WTC11 (cell line): ENCODE measurements around the gene QRSL1. TPM values are rescaled to one million over a fixed set of nuclear protein-coding genes. Genes with fewer than 3 reads are reported as not detected.

Source experiments
- ATAC-seq: fragments of 200-7000 bp; cut with Tn5 transposase; 2 replicates; pipeline ENCODE4 v1.10.0; 2021; ENCODE audit warnings: mild to moderate bottlenecking, moderate library complexity
- CTCF ChIA-PET: fragments of 300-600 bp; sonication (Branson Sonifier 250); formaldehyde crosslinking; loops from one replicate; lab custom pipeline; 2021; ENCODE audit warnings: antibody characterized with exemption; lab: Charles Lee
- POLR2A ChIA-PET: fragments of 350-600 bp; sonication (Branson Sonifier 250); formaldehyde crosslinking; loops from one replicate; lab custom pipeline; 2021; ENCODE audit warnings: antibody characterized with exemption; lab: Charles Lee
- DNase-seq: peaks from one replicate; pipeline ENCODE4 v3.0.0; 2021; ENCODE audit warnings: low spot score
- H3K27ac Mint-ChIP-seq: 2 replicates; pipeline ENCODE4 v1.8.0; 2021; ENCODE audit warnings: mixed read lengths
- H3K27me3 Mint-ChIP-seq: 2 replicates; pipeline ENCODE4 v1.8.0; 2021; ENCODE audit warnings: low read depth, mild to moderate bottlenecking, moderate library complexity, mixed read lengths
- H3K36me3 Mint-ChIP-seq: 2 replicates; pipeline ENCODE4 v1.8.0; 2021; ENCODE audit warnings: mixed read lengths
- H3K4me1 Mint-ChIP-seq: 2 replicates; pipeline ENCODE4 v1.8.0; 2022; ENCODE audit warnings: mixed read lengths
- H3K4me3 Mint-ChIP-seq: 2 replicates; pipeline ENCODE4 v1.8.0; 2021; ENCODE audit warnings: mild to moderate bottlenecking, moderate library complexity, mixed read lengths
- H3K9me3 Mint-ChIP-seq: 2 replicates; pipeline ENCODE4 v1.8.0; 2021; ENCODE audit warnings: mixed read lengths
- AR ChIP-seq: fragments of 250-450 bp; sonication (Bioruptor Pico); IDR thresholded peaks from 2 replicates; pipeline ENCODE4 v1.9.0; 2021; ENCODE audit warnings: mild to moderate bottlenecking
- CREB1 ChIP-seq: sonication (generic); formaldehyde crosslinking; IDR thresholded peaks from 2 replicates; pipeline ENCODE4 v1.8.0; 2023; ENCODE audit warnings: mild to moderate bottlenecking, missing genetic modification reagents
- CTCF ChIP-seq: fragments of 200-600 bp; IDR thresholded peaks from 2 replicates; pipeline ENCODE4 v1.8.0; 2022; ENCODE audit warnings: antibody characterized with exemption
- E2F1 ChIP-seq: sonication (generic); formaldehyde crosslinking; IDR thresholded peaks from 2 replicates; pipeline ENCODE4 v1.8.0; 2022; ENCODE audit warnings: mild to moderate bottlenecking, missing genetic modification reagents
- ESRRA ChIP-seq: sonication (generic); formaldehyde crosslinking; IDR thresholded peaks from 2 replicates; pipeline ENCODE4 v1.8.1; 2022; ENCODE audit warnings: mild to moderate bottlenecking, missing genetic modification reagents, borderline replicate concordance
- FOXP4 ChIP-seq: sonication (generic); formaldehyde crosslinking; IDR thresholded peaks from 2 replicates; pipeline ENCODE4 v1.8.0; 2022; ENCODE audit warnings: mild to moderate bottlenecking, missing genetic modification reagents
- HMGXB4 ChIP-seq: sonication (generic); formaldehyde crosslinking; IDR thresholded peaks from 2 replicates; pipeline ENCODE4 v1.8.1; 2023; ENCODE audit warnings: mild to moderate bottlenecking, moderate library complexity, missing genetic modification reagents
- MAX ChIP-seq: sonication (generic); formaldehyde crosslinking; IDR thresholded peaks from 2 replicates; pipeline ENCODE4 v1.8.0; 2022; ENCODE audit warnings: mild to moderate bottlenecking, missing genetic modification reagents
- NFYB ChIP-seq: sonication (generic); formaldehyde crosslinking; conservative IDR thresholded peaks from 2 replicates; pipeline ENCODE4 v1.8.0; 2022; ENCODE audit warnings: low read depth, missing genetic modification reagents
- PREB ChIP-seq: sonication (generic); formaldehyde crosslinking; IDR thresholded peaks from 2 replicates; pipeline ENCODE4 v1.8.1; 2022; ENCODE audit warnings: mild to moderate bottlenecking, missing genetic modification reagents, moderate library complexity, borderline replicate concordance
- RELA ChIP-seq: sonication (generic); formaldehyde crosslinking; IDR thresholded peaks from 2 replicates; pipeline ENCODE4 v1.8.1; 2022; ENCODE audit warnings: missing genetic modification reagents, mild to moderate bottlenecking, borderline replicate concordance
- SOX15 ChIP-seq: fragments of 250-450 bp; sonication (Bioruptor Pico); IDR thresholded peaks from 2 replicates; pipeline ENCODE4 v1.9.0; 2021; ENCODE audit warnings: mild to moderate bottlenecking
- TEAD1 ChIP-seq: sonication (generic); formaldehyde crosslinking; IDR thresholded peaks from 2 replicates; pipeline ENCODE4 v1.8.0; 2022; ENCODE audit warnings: mild to moderate bottlenecking, missing genetic modification reagents
- TEAD4 ChIP-seq: sonication (generic); formaldehyde crosslinking; IDR thresholded peaks from 2 replicates; pipeline ENCODE4 v1.8.0; 2022; ENCODE audit warnings: mild to moderate bottlenecking, missing genetic modification reagents
- ZMAT4 ChIP-seq: fragments of 250-450 bp; sonication (Bioruptor Pico); IDR thresholded peaks from 2 replicates; pipeline ENCODE4 v1.9.0; 2021; ENCODE audit warnings: mild to moderate bottlenecking
- ZNF281 ChIP-seq: sonication (generic); formaldehyde crosslinking; IDR thresholded peaks from 2 replicates; pipeline ENCODE4 v1.8.0; 2023; ENCODE audit warnings: mild to moderate bottlenecking, missing genetic modification reagents
- ZNF512 ChIP-seq: sonication (generic); formaldehyde crosslinking; IDR thresholded peaks from 2 replicates; pipeline ENCODE4 v1.8.1; 2022; ENCODE audit warnings: missing genetic modification reagents, borderline replicate concordance
- ZNF671 ChIP-seq: fragments of 250-450 bp; sonication (Bioruptor Pico); IDR thresholded peaks from 2 replicates; pipeline ENCODE4 v1.8.0; 2021; ENCODE audit warnings: mild to moderate bottlenecking
- total RNA-seq: library from RNA; stranded (reverse); gene quantifications from 3 replicates; pipeline ENCODE4 v1.2.3, GENCODE V29; 2021

Gene QRSL1
- total RNA-seq, 1 experiment from 2014 or later: 17.7 TPM

- ChIA-PET POLR2A (no interaction called here), CTCF (no interaction called here)
- Mint-ChIP-seq H3K27me3 (no peaks in the 10 kb centered on the region), H3K27ac (no peak overlapping the region), H3K4me1 (peaks cover 24% of the 10 kb centered on the region), H3K36me3 (peaks cover 36% of the 10 kb centered on the region), H3K9me3 (peaks cover 39% of the 10 kb centered on the region), H3K4me3 (no peak overlapping the region)
- ATAC-seq (no peak), DNase-seq (no peak)
- TF ChIP-seq PREB (CRISPR knock-in tag) (no peak), FOXP4 (no peak), CREB1 (CRISPR knock-in tag) (no peak), ZMAT4 (CRISPR knock-in tag) (no peak), ZNF671 (CRISPR knock-in tag) (no peak), MAX (CRISPR knock-in tag) (no peak), ESRRA (CRISPR knock-in tag) (no peak), E2F1 (CRISPR knock-in tag) (no peak), HMGXB4 (CRISPR knock-in tag) (no peak)
These were observed 75.8 kb downstream of the QRSL1 start for GRCh38 chr6:106705156-106705555.

- Mint-ChIP-seq H3K9me3 (peaks cover 24% of the 10 kb centered on the region), H3K27me3 (no peaks in the 10 kb centered on the region), H3K4me3 (no peak overlapping the region), H3K27ac (no peak overlapping the region), H3K36me3 (peaks cover 18% of the 10 kb centered on the region), H3K4me1 (peaks cover 30% of the 10 kb centered on the region)
- POLR2A ChIA-PET: no interaction called here
- ATAC-seq (no peak), DNase-seq (no peak)
- CTCF ChIA-PET: no interaction called here
- TF ChIP-seq SOX15 (CRISPR knock-in tag): no peak
- TF ChIP-seq ZNF512 (CRISPR knock-in tag): no peak
- TF ChIP-seq ZNF281 (CRISPR knock-in tag): no peak
- TF ChIP-seq RELA (CRISPR knock-in tag): no peak
- no peak for TF ChIP-seq TEAD4 (CRISPR knock-in tag)
- no peak for TF ChIP-seq NFYB (CRISPR knock-in tag)
- no peak for TF ChIP-seq ZMAT4 (CRISPR knock-in tag)
- TF ChIP-seq AR (CRISPR knock-in tag): no peak
- TF ChIP-seq TEAD1: no peak
- TF ChIP-seq CTCF: no peak
These were observed 81.2 kb downstream of the QRSL1 start for GRCh38 chr6:106710580-106710979.
